Brain microvascular endothelial cell (primary cell): ENCODE data around the gene COX7A2L.

ENCODE experiments used
- DNase-seq: peaks from one replicate; pipeline ENCODE4 v3.0.0-alpha.2; 2020
- H3K27ac ChIP-seq: fragments of 250-450 bp; sonication (Bioruptor Pico); 2 replicates; pipeline ENCODE4 v1.5.1; 2020; ENCODE audit warnings: mild to moderate bottlenecking, moderate library complexity
- H3K27me3 ChIP-seq: fragments of 250-450 bp; sonication (Bioruptor Pico); replicated peaks from 2 replicates; pipeline ENCODE4 v1.5.1; 2020; ENCODE audit warnings: mild to moderate bottlenecking
- H3K36me3 ChIP-seq: fragments of 250-450 bp; sonication (Bioruptor Pico); replicated peaks from 2 replicates; pipeline ENCODE4 v1.5.1; 2020; ENCODE audit warnings: mild to moderate bottlenecking
- H3K4me3 ChIP-seq: 2 replicates; pipeline ENCODE4 v1.5.1; 2011; ENCODE audit warnings: low read depth, mild to moderate bottlenecking, control low read depth, low read length, moderate library complexity
- in situ Hi-C: cut with HindIII; loops from 2 replicates; pipeline ENCODE4 v1.10.0; 2017; ENCODE audit warnings: low sequenced_read_pairs, low pct_ligation_motif_present
- TF ChIP-seq, protein P1 (sequence below): IDR thresholded peaks from 2 replicates; pipeline ENCODE4 v1.5.1; 2011; ENCODE audit warnings: low read depth, mild to moderate bottlenecking, moderate library complexity, low read length, control low read depth, inconsistent platforms; ENCODE audit errors: missing control alignments

COX7A2L gene

DNA sequence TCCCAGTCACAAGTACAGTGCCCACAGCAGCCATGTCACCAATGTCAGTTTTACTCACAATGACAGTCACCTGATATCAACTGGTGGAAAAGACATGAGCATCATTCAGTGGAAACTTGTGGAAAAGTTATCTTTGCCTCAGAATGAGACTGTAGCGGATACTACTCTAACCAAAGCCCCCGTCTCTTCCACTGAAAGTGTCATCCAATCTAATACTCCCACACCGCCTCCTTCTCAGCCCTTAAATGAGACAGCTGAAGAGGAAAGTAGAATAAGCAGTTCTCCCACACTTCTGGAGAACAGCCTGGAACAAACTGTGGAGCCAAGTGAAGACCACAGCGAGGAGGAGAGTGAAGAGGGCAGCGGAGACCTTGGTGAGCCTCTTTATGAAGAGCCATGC, 31.3 kb downstream of the COX7A2L start:
- Histone ChIP-seq H3K4me3 (no peak overlapping the region), H3K36me3 (peaks cover 25% of the 10 kb centered on the region), H3K27ac (no peak overlapping the region), H3K27me3 (no peaks in the 10 kb centered on the region)
- no peak for DNase-seq
- TF ChIP-seq, protein P1, sequence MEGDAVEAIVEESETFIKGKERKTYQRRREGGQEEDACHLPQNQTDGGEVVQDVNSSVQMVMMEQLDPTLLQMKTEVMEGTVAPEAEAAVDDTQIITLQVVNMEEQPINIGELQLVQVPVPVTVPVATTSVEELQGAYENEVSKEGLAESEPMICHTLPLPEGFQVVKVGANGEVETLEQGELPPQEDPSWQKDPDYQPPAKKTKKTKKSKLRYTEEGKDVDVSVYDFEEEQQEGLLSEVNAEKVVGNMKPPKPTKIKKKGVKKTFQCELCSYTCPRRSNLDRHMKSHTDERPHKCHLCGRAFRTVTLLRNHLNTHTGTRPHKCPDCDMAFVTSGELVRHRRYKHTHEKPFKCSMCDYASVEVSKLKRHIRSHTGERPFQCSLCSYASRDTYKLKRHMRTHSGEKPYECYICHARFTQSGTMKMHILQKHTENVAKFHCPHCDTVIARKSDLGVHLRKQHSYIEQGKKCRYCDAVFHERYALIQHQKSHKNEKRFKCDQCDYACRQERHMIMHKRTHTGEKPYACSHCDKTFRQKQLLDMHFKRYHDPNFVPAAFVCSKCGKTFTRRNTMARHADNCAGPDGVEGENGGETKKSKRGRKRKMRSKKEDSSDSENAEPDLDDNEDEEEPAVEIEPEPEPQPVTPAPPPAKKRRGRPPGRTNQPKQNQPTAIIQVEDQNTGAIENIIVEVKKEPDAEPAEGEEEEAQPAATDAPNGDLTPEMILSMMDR = no peak
- in situ Hi-C loops = no loop called here

DNA sequence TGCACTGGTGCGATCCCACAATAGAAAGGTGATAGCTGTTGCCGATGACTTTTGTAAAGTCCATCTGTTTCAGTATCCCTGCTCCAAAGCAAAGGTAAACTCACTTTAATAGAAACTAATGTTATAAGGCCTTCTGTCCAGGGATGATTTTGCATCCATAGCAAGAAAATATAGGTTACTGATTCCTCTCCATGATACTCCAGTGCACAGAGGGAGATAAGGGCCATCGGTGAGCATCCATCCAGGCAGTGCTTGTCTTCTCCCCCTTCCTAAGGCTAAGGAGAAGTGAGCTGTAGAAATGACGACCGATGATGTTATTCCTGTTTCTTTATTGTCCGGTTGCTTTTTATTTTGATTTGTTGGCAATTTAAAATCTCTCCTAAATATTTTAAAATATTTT, 32.1 kb downstream of the COX7A2L start:
- in situ Hi-C loops = no loop called here
- TF ChIP-seq, protein P1 = no peak

DNA sequence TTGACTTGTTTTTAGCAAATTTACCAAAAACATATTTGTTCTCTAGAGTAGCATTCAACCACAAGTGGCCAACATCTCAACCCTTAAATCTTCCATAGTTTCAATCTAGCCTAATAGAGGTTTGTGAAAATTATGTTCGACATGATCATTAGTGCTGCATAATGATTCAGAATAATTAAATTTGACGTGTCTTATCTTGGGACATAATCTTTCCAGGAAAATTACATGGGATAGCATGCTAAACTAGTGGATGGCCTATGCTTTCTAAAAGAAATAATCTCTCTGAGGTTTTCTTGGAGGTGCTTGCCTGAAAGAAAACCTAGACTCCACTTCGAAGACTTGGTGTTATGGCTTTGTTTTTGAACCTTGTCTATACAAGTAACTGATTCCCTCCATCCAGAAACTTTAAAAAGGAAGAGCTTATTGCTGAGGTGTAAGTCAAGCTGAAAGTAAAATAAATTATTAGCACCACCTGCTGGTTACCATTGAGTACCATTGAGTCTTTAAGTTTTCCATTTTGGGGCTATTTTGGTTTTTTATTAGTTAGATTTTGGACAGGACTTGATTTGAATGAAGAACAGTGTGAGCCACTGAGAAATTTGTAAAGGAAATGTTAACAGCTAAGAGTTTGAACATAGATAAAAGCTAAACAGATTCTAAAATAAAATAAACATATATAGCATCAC, 32.7 kb downstream of the COX7A2L start:
- TF ChIP-seq, protein P1 = peak; percentile 32
- H3K27me3 ChIP-seq = no peaks in the 10 kb centered on the region
- H3K27ac ChIP-seq = no peak overlapping the region
- in situ Hi-C loops = no loop called here
- DNase-seq = no peak
- no peak overlapping the region for H3K4me3 ChIP-seq
- peaks cover 17% of the 10 kb centered on the region for H3K36me3 ChIP-seq

More for the DNA sequence above, 32.1 kb downstream of the COX7A2L start:
- peaks cover 23% of the 10 kb centered on the region for H3K36me3 ChIP-seq
- DNase-seq = no peak
- H3K4me3 ChIP-seq = no peak overlapping the region
- no peaks in the 10 kb centered on the region for H3K27me3 ChIP-seq
- no peak overlapping the region for H3K27ac ChIP-seq

DNA sequence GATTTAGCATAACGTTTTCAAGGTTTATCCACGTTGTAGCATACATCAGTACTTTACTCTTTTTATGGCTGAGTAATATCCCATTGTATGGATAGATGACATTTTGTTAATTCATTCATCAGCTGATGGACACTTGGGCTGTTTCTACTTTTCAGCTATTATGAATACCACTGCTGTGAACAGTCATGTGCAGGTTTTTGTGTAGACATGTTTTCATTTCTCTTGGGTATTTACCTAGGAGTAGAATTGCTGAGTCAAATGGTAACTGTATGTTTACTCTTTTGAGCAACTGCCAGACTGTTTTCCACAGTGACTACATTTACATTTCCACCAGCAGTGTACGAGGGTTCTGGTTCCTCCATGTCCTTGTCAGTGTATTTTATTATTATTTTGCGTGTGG, 33.9 kb downstream of the COX7A2L start:
- in situ Hi-C loops = no loop called here
- TF ChIP-seq, protein P1 = no peak
- DNase-seq = no peak
- peaks cover 17% of the 10 kb centered on the region for H3K36me3 ChIP-seq
- no peak overlapping the region for H3K4me3 ChIP-seq
- H3K27me3 ChIP-seq = no peaks in the 10 kb centered on the region
- no peak overlapping the region for H3K27ac ChIP-seq

DNA sequence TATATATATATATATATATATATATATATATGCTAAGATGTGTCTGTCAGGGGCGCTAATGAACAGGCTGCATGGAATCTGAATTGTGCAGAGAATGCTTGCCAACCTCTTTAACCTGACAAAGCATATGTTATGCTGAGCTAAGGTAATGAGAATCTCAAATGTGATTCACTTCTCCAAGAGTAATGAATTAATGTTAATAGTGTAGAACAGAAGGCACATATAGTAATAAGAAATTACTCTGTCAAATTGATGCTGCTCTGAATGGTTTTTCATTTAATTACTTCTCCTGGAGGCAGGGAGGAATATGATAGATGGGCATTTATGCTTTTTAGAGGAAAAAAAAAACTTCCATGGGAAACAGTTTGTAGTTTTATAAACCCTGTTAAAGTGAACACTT, 35.4 kb downstream of the COX7A2L start:
- no peaks in the 10 kb centered on the region for H3K27me3 ChIP-seq
- no peak for DNase-seq

More for the DNA sequence above, 35.4 kb downstream of the COX7A2L start:
- in situ Hi-C loops = no loop called here
- Histone ChIP-seq H3K4me3 (no peak overlapping the region), H3K36me3 (peaks cover 12% of the 10 kb centered on the region), H3K27ac (no peak overlapping the region)
- TF ChIP-seq, protein P1 = no peak
